Measurements from ENCODE around the gene SARDH. TPM values are rescaled to one million over a fixed set of nuclear protein-coding genes. Genes with fewer than 3 reads are reported as not detected.

Gene SARDH
- total and polyA plus RNA-seq, 2 of the 13 experiments (the other 11 are each of a cell fraction or from before 2014, with no cell fraction given) = 11.6 to 34.9 TPM

DNA sequence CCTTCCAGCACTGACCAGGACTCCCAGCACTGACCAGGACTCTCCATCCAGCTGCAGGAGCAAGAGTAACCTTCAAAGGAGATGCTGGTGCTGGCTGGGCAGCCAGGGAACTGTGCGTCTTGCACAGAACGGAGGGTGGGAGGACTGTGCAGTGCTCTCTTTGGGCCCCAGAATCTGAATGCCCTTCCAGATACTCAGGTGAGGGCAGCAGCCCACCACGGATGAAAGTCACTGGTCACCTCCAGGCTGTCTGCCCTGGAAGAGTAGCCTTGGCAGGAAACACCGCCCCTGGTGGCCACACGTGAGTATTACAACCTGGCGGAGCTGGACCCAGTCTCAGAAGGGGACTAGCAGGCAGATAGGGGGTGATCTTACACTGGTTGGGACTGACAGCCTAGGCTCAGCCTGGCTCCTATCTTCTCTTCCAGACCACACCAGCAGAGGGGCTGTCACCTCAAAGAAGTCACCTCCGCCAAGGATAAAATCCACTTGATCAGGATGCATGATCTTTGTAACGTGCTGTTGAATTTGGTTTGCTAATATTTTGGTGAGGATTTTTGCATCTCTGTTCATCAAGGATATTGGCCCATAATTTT, 4.8 kb upstream of the SARDH start (continued):
- TF ChIP-seq, protein P1, sequence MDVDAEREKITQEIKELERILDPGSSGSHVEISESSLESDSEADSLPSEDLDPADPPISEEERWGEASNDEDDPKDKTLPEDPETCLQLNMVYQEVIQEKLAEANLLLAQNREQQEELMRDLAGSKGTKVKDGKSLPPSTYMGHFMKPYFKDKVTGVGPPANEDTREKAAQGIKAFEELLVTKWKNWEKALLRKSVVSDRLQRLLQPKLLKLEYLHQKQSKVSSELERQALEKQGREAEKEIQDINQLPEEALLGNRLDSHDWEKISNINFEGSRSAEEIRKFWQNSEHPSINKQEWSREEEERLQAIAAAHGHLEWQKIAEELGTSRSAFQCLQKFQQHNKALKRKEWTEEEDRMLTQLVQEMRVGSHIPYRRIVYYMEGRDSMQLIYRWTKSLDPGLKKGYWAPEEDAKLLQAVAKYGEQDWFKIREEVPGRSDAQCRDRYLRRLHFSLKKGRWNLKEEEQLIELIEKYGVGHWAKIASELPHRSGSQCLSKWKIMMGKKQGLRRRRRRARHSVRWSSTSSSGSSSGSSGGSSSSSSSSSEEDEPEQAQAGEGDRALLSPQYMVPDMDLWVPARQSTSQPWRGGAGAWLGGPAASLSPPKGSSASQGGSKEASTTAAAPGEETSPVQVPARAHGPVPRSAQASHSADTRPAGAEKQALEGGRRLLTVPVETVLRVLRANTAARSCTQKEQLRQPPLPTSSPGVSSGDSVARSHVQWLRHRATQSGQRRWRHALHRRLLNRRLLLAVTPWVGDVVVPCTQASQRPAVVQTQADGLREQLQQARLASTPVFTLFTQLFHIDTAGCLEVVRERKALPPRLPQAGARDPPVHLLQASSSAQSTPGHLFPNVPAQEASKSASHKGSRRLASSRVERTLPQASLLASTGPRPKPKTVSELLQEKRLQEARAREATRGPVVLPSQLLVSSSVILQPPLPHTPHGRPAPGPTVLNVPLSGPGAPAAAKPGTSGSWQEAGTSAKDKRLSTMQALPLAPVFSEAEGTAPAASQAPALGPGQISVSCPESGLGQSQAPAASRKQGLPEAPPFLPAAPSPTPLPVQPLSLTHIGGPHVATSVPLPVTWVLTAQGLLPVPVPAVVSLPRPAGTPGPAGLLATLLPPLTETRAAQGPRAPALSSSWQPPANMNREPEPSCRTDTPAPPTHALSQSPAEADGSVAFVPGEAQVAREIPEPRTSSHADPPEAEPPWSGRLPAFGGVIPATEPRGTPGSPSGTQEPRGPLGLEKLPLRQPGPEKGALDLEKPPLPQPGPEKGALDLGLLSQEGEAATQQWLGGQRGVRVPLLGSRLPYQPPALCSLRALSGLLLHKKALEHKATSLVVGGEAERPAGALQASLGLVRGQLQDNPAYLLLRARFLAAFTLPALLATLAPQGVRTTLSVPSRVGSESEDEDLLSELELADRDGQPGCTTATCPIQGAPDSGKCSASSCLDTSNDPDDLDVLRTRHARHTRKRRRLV (CRISPR knock-in tag; IDR thresholded peaks at IDR 0.05) = no peak
- TF ChIP-seq SMAD3 (CRISPR knock-in tag; IDR thresholded peaks at IDR 0.05) = peak; percentile 61; the same call in 1 of the 2 replicates
- no peak for TF ChIP-seq KAT7 (CRISPR knock-in tag; IDR thresholded peaks at IDR 0.05; ENCODE audit: borderline replicate concordance)
- no peak for TF ChIP-seq ZNF773 (CRISPR knock-in tag; IDR thresholded peaks at IDR 0.05; ENCODE audit: borderline replicate concordance)
- TF ChIP-seq ZBTB7B (CRISPR knock-in tag; IDR thresholded peaks at IDR 0.05) = peak; percentile 92
- TF ChIP-seq ZNF296 (CRISPR knock-in tag; conservative IDR thresholded peaks at IDR 0.05) = peak; percentile 64; the same call in 1 of the 2 replicates
- TF ChIP-seq IRX3 (CRISPR knock-in tag; IDR thresholded peaks at IDR 0.05; ENCODE audit: borderline replicate concordance, low read depth) = no peak
- TF ChIP-seq MXD4 (CRISPR knock-in tag; IDR thresholded peaks at IDR 0.05) = peak; percentile 54; the same call in 1 of the 2 replicates
- TF ChIP-seq NR2C2 (CRISPR knock-in tag; IDR thresholded peaks at IDR 0.05; ENCODE audit: borderline replicate concordance) = peak; percentile 47; the same call in 1 of the 2 replicates
- peak; percentile 90; the same call in 1 of the 2 replicates for TF ChIP-seq GTF3A (CRISPR knock-in tag; conservative IDR thresholded peaks at IDR 0.05)
- no peak for TF ChIP-seq NAIF1 (CRISPR knock-in tag; IDR thresholded peaks at IDR 0.05; ENCODE audit: borderline replicate concordance)
- no peak for TF ChIP-seq ZNF564 (CRISPR knock-in tag; IDR thresholded peaks at IDR 0.05)
- TF ChIP-seq ZSCAN25 (CRISPR knock-in tag; IDR thresholded peaks at IDR 0.05) = peak; percentile 58; the same call in 1 of the 2 replicates
- 0 out of 2 replicates have a peak, but pooled peaks have one; percentile 28 for TF ChIP-seq ZNF24 (IDR thresholded peaks at IDR 0.05)
- 0 out of 2 replicates have a peak, but pooled peaks have one; percentile 16 for TF ChIP-seq NR2F6 (IDR thresholded peaks at IDR 0.05)
- peak; percentile 77; the same call in 1 of the 2 replicates for TF ChIP-seq NR2F6 (CRISPR knock-in tag; IDR thresholded peaks at IDR 0.05)
- TF ChIP-seq, protein P2, sequence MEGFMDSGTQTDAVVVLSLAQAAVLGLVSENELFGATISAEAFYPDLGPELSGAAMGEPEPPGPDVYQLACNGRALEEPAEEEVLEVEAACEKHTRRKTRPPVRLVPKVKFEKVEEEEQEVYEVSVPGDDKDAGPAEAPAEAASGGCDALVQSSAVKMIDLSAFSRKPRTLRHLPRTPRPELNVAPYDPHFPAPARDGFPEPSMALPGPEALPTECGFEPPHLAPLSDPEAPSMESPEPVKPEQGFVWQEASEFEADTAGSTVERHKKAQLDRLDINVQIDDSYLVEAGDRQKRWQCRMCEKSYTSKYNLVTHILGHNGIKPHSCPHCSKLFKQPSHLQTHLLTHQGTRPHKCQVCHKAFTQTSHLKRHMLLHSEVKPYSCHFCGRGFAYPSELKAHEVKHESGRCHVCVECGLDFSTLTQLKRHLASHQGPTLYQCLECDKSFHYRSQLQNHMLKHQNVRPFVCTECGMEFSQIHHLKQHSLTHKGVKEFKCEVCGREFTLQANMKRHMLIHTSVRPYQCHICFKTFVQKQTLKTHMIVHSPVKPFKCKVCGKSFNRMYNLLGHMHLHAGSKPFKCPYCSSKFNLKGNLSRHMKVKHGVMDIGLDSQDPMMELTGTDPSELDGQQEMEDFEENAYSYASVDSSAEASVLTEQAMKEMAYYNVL (CRISPR knock-in tag; IDR thresholded peaks at IDR 0.05; ENCODE audit: borderline replicate concordance) = 0 out of 2 replicates have a peak, but pooled peaks have one; percentile 14
- TF ChIP-seq ERF (CRISPR knock-in tag; IDR thresholded peaks at IDR 0.05) = peak; percentile 88
- TF ChIP-seq ELF1 (CRISPR knock-in tag; IDR thresholded peaks at IDR 0.05) = peak; percentile 54; the same call in 1 of the 2 replicates
- TF ChIP-seq ZNF335 (CRISPR knock-in tag; IDR thresholded peaks at IDR 0.05) = peak; percentile 58; the same call in 1 of the 2 replicates
- TF ChIP-seq, protein P3, sequence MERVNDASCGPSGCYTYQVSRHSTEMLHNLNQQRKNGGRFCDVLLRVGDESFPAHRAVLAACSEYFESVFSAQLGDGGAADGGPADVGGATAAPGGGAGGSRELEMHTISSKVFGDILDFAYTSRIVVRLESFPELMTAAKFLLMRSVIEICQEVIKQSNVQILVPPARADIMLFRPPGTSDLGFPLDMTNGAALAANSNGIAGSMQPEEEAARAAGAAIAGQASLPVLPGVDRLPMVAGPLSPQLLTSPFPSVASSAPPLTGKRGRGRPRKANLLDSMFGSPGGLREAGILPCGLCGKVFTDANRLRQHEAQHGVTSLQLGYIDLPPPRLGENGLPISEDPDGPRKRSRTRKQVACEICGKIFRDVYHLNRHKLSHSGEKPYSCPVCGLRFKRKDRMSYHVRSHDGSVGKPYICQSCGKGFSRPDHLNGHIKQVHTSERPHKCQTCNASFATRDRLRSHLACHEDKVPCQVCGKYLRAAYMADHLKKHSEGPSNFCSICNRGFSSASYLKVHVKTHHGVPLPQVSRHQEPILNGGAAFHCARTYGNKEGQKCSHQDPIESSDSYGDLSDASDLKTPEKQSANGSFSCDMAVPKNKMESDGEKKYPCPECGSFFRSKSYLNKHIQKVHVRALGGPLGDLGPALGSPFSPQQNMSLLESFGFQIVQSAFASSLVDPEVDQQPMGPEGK (CRISPR knock-in tag; IDR thresholded peaks at IDR 0.05) = peak; percentile 74
- TF ChIP-seq CENPX (CRISPR knock-in tag; IDR thresholded peaks at IDR 0.05) = no peak
- TF ChIP-seq ZNF883 (CRISPR knock-in tag; IDR thresholded peaks at IDR 0.05; ENCODE audit: not compliant biosample characterization) = peak; percentile 20
